ENCODE data around the gene GALNTL6.

DNA sequence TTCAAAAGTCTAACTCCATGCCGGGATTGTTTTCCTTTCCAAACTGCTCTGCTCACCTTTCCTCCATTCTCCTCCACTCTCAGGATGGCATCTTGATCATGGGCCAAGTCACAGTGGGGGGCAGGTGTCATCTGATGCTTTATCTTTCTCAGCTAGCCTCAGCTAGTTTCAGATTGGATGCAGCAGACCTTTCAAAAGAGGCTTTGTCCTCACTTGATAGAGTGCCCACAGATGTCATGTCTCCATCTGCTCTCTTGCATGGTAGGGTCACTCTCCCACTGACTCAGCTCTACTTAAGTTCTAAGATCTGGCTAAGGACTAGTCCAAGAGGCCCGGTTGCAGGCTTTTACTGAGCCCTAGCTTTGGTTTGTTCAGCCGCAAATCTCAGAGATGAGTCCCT lies 1013.7 kb downstream of the GALNTL6 start:
- TF ChIP-seq CEBPB (IDR thresholded peaks at IDR 0.05; ENCODE audit: low read depth, low read length) (no peak), RFX5 (IDR thresholded peaks at IDR 0.05; ENCODE audit: low read depth, low read length) (no peak), RAD21 (IDR thresholded peaks at IDR 0.05; ENCODE audit: low read length) (no peak), POLR2A (IDR thresholded peaks at IDR 0.05; ENCODE audit: low read depth, low read length) (no peak), USF2 (IDR thresholded peaks at IDR 0.05; ENCODE audit: low read depth, low read length) (no peak), MAZ (IDR thresholded peaks at IDR 0.05; ENCODE audit: borderline replicate concordance, low read depth, low read length) (no peak), RCOR1 (IDR thresholded peaks at IDR 0.05; ENCODE audit: insufficient replicate concordance, low read length) (no peak), NFE2L2 (IDR thresholded peaks at IDR 0.05; ENCODE audit: low read depth, low read length) (no peak), CHD1 (IDR thresholded peaks at IDR 0.05; ENCODE audit: low read depth, low read length) (no peak), ELK1 (IDR thresholded peaks at IDR 0.05; ENCODE audit: borderline replicate concordance, low read depth, low read length) (no peak), SMC3 (IDR thresholded peaks at IDR 0.05; ENCODE audit: low read depth, low read length) (no peak)
- TF ChIP-seq, protein P1, sequence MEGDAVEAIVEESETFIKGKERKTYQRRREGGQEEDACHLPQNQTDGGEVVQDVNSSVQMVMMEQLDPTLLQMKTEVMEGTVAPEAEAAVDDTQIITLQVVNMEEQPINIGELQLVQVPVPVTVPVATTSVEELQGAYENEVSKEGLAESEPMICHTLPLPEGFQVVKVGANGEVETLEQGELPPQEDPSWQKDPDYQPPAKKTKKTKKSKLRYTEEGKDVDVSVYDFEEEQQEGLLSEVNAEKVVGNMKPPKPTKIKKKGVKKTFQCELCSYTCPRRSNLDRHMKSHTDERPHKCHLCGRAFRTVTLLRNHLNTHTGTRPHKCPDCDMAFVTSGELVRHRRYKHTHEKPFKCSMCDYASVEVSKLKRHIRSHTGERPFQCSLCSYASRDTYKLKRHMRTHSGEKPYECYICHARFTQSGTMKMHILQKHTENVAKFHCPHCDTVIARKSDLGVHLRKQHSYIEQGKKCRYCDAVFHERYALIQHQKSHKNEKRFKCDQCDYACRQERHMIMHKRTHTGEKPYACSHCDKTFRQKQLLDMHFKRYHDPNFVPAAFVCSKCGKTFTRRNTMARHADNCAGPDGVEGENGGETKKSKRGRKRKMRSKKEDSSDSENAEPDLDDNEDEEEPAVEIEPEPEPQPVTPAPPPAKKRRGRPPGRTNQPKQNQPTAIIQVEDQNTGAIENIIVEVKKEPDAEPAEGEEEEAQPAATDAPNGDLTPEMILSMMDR (conservative IDR thresholded peaks at IDR 0.05; ENCODE audit: low read depth, low read length) = no peak
